Peyer's patch (tissue), 4 donors: ENCODE measurements around the gene AKAP6.

Experiments
- POLR2A ChIP-seq, 2 donors: fragments of 450-650 bp; IDR thresholded peaks; one replicate each; pipeline ENCODE4 v1.5.1; 2017; ENCODE audit warnings: antibody characterized with exemption in 2 of 2, mild to moderate bottlenecking in 2 of 2, moderate library complexity in 2 of 2
- TF ChIP-seq, protein P1 (sequence below), 6 experiments: fragments of 450-650 bp in 4 of 6; fragments of 200-600 bp in 2 of 6; sonication (generic) in 1 of 6; IDR thresholded peaks; one replicate each; pipeline ENCODE4 v1.5.1; 2017 to 2019; ENCODE audit warnings: antibody characterized with exemption in 6 of 6, mild to moderate bottlenecking in 3 of 6, moderate library complexity in 1 of 6

GRCh38 chr14:32354716-32355115, 25.6 kb downstream of the AKAP6 start:
- TF ChIP-seq POLR2A (IDR thresholded peaks at IDR 0.05): no peak
- TF ChIP-seq, protein P1, sequence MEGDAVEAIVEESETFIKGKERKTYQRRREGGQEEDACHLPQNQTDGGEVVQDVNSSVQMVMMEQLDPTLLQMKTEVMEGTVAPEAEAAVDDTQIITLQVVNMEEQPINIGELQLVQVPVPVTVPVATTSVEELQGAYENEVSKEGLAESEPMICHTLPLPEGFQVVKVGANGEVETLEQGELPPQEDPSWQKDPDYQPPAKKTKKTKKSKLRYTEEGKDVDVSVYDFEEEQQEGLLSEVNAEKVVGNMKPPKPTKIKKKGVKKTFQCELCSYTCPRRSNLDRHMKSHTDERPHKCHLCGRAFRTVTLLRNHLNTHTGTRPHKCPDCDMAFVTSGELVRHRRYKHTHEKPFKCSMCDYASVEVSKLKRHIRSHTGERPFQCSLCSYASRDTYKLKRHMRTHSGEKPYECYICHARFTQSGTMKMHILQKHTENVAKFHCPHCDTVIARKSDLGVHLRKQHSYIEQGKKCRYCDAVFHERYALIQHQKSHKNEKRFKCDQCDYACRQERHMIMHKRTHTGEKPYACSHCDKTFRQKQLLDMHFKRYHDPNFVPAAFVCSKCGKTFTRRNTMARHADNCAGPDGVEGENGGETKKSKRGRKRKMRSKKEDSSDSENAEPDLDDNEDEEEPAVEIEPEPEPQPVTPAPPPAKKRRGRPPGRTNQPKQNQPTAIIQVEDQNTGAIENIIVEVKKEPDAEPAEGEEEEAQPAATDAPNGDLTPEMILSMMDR (IDR thresholded peaks at IDR 0.05): no peak
